ENCODE measurements around the gene COLEC12.

The COLEC12 gene

DNA sequence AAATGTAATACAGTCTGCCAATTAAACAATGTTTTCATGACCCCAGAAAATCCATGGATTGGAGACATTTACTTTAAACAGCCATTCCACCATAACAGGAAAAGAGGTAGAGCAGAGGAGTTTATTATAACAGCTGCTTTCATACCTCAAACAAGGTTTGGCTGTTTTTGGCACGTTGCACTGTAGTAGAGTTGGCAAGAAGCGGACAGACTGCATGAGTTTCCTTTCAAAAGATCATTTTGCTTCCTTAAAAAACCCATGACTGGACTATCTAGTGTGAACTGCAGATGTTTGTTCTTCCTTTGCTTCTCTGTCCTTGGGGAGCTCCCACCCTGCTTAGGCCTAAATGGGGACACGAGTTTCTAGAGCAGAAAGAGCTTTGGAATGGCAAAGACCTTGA lies 124.2 kb downstream of the COLEC12 start:
- Histone ChIP-seq H4K20me1 (ENCODE audit: insufficient read depth, low read length, poor library complexity, severe bottlenecking) (no peaks in the 10 kb centered on the region), H3F3A (ENCODE audit: low read depth) (no peaks in the 10 kb centered on the region), H3K27me3 (ENCODE audit: insufficient read depth, low read length, poor library complexity, severe bottlenecking) (no peaks in the 10 kb centered on the region), H3K36me3 (ENCODE audit: insufficient read depth, low read length) (no peaks in the 10 kb centered on the region), H3K4me1 (ENCODE audit: insufficient read depth, low read length, poor library complexity, severe bottlenecking) (no peaks in the 10 kb centered on the region), H3K4me3 (ENCODE audit: low read length, poor library complexity, severe bottlenecking) (no peak overlapping the region), H3K4me2 (ENCODE audit: low read depth, low read length, poor library complexity, severe bottlenecking) (no peak overlapping the region), H3K9me2 (replicated peaks; ENCODE audit: low read depth, low read length) (no peaks in the 10 kb centered on the region), H2AFZ (ENCODE audit: low read length) (no peak overlapping the region), H3K9me3 (ENCODE audit: insufficient read depth, low read depth, low read length) (peaks cover 13% of the 10 kb centered on the region; the same call in 1 of the 2 replicates), H3K9ac (ENCODE audit: low read depth, low read length, poor library complexity, severe bottlenecking) (no peak overlapping the region), H3K79me2 (ENCODE audit: insufficient read depth, low read length) (no peaks in the 10 kb centered on the region)
- TF ChIP-seq EZH2phosphoT487 (IDR thresholded peaks at IDR 0.05; ENCODE audit: borderline replicate concordance) = no peak
- TF ChIP-seq, protein P1, sequence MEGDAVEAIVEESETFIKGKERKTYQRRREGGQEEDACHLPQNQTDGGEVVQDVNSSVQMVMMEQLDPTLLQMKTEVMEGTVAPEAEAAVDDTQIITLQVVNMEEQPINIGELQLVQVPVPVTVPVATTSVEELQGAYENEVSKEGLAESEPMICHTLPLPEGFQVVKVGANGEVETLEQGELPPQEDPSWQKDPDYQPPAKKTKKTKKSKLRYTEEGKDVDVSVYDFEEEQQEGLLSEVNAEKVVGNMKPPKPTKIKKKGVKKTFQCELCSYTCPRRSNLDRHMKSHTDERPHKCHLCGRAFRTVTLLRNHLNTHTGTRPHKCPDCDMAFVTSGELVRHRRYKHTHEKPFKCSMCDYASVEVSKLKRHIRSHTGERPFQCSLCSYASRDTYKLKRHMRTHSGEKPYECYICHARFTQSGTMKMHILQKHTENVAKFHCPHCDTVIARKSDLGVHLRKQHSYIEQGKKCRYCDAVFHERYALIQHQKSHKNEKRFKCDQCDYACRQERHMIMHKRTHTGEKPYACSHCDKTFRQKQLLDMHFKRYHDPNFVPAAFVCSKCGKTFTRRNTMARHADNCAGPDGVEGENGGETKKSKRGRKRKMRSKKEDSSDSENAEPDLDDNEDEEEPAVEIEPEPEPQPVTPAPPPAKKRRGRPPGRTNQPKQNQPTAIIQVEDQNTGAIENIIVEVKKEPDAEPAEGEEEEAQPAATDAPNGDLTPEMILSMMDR (conservative IDR thresholded peaks at IDR 0.05; ENCODE audit: low read length) = no peak

DNA sequence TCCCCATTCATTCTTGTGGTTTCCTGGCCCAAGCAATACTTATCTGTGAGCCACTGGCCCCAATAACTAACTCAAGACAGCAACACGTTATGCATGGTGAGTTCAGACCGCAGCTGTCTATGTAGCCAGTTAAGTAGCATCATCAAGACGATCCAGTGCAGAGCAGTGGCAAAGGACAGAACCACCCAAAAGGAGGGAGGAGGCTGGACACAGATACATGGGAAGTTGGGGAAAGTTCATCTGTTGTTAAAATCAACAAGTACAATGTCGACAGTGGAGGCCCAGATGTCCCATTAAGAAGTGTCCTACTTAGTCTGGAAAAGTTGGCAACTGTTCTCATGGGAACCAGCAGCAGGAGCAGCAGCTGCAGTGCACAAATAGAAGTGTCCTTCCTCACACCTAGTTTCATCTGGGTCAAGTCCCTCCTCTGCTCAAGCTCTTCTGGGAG lies 125.8 kb downstream of the COLEC12 start:
- Histone ChIP-seq H3K79me2 (ENCODE audit: insufficient read depth, low read length) (no peaks in the 10 kb centered on the region), H3K27me3 (ENCODE audit: insufficient read depth, low read length, poor library complexity, severe bottlenecking) (no peaks in the 10 kb centered on the region), H3K36me3 (ENCODE audit: insufficient read depth, low read length) (no peaks in the 10 kb centered on the region), H3K4me3 (ENCODE audit: low read length, poor library complexity, severe bottlenecking) (no peak overlapping the region), H3K9me3 (ENCODE audit: insufficient read depth, low read depth, low read length) (peaks cover 19% of the 10 kb centered on the region; the same call in 1 of the 2 replicates), H4K20me1 (ENCODE audit: insufficient read depth, low read length, poor library complexity, severe bottlenecking) (no peaks in the 10 kb centered on the region), H3K9ac (ENCODE audit: low read depth, low read length, poor library complexity, severe bottlenecking) (no peak overlapping the region), H3K9me2 (replicated peaks; ENCODE audit: low read depth, low read length) (no peaks in the 10 kb centered on the region), H3K4me2 (ENCODE audit: low read depth, low read length, poor library complexity, severe bottlenecking) (no peak overlapping the region), H3K4me1 (ENCODE audit: insufficient read depth, low read length, poor library complexity, severe bottlenecking) (no peaks in the 10 kb centered on the region), H3F3A (ENCODE audit: low read depth) (no peaks in the 10 kb centered on the region), H2AFZ (ENCODE audit: low read length) (no peak overlapping the region)
- TF ChIP-seq EZH2phosphoT487 (IDR thresholded peaks at IDR 0.05; ENCODE audit: borderline replicate concordance) = no peak
- TF ChIP-seq, protein P1 (conservative IDR thresholded peaks at IDR 0.05; ENCODE audit: low read length) = no peak

DNA sequence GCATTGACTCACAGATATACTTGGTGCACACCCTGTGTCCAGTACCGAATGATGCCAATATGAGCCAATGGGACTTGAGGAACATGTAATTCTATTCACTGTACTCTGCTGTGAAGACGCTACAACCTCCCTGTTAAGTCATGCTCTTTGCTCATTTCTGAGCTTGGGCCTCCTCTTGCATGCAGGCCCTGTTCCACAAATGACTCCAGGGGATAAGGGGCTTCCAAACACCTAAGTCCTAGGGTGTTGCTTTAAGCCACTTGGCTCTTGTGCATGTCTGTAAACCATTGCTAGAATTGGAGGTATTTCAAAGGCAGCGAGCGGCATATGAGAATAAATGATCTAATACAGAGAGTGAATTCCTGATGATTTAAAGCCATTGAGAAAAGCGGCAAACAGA lies 126.7 kb downstream of the COLEC12 start:
- H3K27me3 ChIP-seq (ENCODE audit: insufficient read depth, low read length, poor library complexity, severe bottlenecking) = no peaks in the 10 kb centered on the region

More for the DNA sequence above, 126.7 kb downstream of the COLEC12 start:
- no peak overlapping the region for H2AFZ ChIP-seq (ENCODE audit: low read length)
- H3K9me3 ChIP-seq (ENCODE audit: insufficient read depth, low read depth, low read length) = peaks cover 21% of the 10 kb centered on the region; the same call in 1 of the 2 replicates
- H3K4me1 ChIP-seq (ENCODE audit: insufficient read depth, low read length, poor library complexity, severe bottlenecking) = no peaks in the 10 kb centered on the region
- H3K9ac ChIP-seq (ENCODE audit: low read depth, low read length, poor library complexity, severe bottlenecking) = no peak overlapping the region
- no peaks in the 10 kb centered on the region for H4K20me1 ChIP-seq (ENCODE audit: insufficient read depth, low read length, poor library complexity, severe bottlenecking)
- no peaks in the 10 kb centered on the region for H3K9me2 ChIP-seq (replicated peaks; ENCODE audit: low read depth, low read length)
- no peak for TF ChIP-seq EZH2phosphoT487 (IDR thresholded peaks at IDR 0.05; ENCODE audit: borderline replicate concordance)
- TF ChIP-seq, protein P1 (conservative IDR thresholded peaks at IDR 0.05; ENCODE audit: low read length) = no peak
- H3K4me3 ChIP-seq (ENCODE audit: low read length, poor library complexity, severe bottlenecking) = no peak overlapping the region
- no peaks in the 10 kb centered on the region for H3K36me3 ChIP-seq (ENCODE audit: insufficient read depth, low read length)
- H3F3A ChIP-seq (ENCODE audit: low read depth) = no peaks in the 10 kb centered on the region
- no peaks in the 10 kb centered on the region for H3K79me2 ChIP-seq (ENCODE audit: insufficient read depth, low read length)
- no peak overlapping the region for H3K4me2 ChIP-seq (ENCODE audit: low read depth, low read length, poor library complexity, severe bottlenecking)
